GM21737 (cell line): Measurements from ENCODE around the gene DCTN3.

Experiments
- ATAC-seq: cut with Tn5 transposase; IDR thresholded peaks from one replicate; pipeline ENCODE4 v1.9.1; 2021; ENCODE audit warnings: mild to moderate bottlenecking, moderate library complexity; ENCODE audit not compliant: unreplicated experiment

The DCTN3 gene

GRCh38 chr9:34624475-34625185, 4.3 kb upstream of the DCTN3 start:
- no peak for ATAC-seq

DNA sequence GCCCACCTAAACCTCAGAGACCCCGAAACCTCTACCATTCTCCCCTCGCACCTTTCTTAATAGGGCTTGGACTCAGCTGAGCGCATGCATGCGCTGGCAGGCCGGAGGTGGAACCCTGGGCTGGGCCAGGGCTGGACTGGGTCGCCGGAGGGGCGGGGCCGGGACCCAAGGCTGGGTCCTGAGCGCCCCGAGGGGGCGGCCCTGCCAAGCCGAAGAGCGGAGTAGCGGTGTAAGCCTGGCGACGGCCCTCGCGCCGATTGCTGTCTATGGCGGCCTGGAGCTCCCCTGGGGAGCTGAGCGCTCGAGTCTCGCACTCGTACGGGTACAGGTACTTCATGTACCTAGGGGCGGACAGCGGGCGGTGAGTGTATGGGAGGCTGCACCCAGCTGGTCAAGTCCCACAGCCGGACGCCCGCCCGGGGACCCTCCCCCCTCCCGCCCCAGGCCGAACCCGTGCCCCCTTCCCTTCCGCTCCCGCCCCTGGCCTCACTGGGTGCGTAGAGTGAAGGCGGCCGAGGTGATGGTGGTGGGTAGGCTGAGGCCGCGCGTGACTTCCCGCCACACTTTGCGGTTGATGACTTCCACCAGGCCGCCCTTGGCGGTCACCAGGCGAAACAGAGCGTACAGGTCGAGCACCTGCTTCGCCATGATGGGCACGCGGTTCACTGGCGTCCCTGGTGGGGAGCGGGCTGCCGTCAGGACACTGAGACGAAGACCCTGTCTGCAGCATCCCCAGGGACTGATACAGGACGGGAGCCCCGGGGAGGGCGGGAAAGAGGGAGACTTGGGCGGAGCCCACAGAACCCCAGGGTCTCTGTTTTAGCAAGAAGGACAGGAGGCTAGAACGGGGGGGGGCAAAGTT, 3.3 kb upstream of the DCTN3 start:
- ATAC-seq, result no peak

GRCh38 chr9:34615132-34615531, 5.2 kb downstream of the DCTN3 start:
- no peak for ATAC-seq

- peak; percentile 50 for ATAC-seq
These were observed 7.4 kb downstream of the DCTN3 start for GRCh38 chr9:34612788-34613390.

DNA sequence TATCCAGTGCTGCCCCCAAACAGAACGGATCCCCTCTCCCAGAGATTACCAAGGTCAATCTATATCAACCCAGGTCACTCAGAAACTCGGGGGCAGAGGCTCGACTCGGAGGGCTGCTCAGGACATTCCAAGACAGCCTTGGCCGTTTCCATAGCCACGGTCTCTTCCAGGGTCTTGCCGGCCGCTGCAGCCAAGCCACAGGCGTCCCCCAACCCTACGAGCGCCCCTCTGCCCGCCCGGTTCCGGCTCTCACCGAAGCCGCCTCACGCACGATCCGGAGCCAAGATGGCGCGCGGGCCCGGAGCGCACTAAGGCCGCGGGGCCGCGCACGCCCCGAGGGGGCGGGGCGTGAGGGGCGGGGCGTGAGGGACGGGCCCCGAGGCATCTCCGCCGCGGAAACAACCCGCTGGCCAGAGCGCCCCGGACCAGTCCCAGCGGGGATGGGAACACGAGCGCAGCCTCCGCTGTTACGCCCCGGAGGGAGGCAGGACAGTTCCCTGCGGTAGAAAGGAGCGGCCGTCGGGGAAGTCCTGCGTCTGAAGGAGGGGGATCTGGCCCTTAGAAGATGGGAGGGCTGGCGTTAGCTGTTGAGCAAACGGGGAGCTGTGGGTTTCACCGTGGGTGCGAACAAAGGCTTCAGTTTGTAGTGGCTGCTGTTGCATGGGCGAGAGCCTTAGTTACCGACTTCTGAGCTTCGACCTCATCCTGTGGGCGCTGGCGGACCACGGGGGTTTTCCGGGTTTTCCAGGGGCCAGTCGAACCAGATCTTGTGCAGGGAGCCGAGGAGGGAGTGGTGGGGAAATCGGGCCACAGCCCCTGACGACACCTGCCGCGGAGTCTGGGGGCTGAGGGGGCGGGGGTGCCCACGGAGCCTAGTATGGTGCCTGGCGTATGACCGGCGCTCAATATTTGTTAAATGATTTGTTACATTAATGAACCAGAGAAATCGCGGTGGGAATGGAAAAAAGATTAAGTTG, 8.2 kb downstream of the DCTN3 start, which contains the start of gene RPP25L:
Gene RPP25L, minus strand, starts transcription at position 287 of the 977 bp plus-strand sequence. CDS start 801 bp downstream, outside the sequence.
- ATAC-seq, result peak; percentile 84

DNA sequence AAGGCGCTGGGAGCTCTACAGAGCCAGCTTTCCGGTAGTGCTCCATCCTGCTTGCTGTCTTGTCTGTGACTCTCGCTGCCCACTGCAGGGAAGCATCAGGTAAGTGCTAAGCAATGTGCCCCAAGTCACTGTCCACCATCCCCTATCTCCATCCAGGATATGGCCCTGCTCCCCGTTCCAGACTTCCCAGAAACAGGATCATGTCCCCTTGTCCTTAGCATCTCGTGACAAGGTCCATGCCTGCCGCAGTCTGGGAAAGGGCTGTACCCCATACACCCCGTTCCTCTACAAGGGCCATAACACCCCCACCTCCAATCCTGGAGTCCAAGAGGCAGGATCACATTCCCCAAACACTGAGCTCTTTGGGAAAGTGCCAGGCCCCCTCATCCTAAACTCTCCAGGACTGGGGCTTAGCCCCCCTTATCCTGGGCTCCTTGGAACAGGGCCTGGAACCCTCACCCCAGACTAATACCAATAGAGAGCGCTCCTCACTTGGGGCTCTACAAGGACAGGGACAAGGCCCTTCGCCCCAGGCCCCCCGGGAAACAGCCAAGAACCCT, 9.0 kb downstream of the DCTN3 start:
- ATAC-seq, result peak; percentile 10

DNA sequence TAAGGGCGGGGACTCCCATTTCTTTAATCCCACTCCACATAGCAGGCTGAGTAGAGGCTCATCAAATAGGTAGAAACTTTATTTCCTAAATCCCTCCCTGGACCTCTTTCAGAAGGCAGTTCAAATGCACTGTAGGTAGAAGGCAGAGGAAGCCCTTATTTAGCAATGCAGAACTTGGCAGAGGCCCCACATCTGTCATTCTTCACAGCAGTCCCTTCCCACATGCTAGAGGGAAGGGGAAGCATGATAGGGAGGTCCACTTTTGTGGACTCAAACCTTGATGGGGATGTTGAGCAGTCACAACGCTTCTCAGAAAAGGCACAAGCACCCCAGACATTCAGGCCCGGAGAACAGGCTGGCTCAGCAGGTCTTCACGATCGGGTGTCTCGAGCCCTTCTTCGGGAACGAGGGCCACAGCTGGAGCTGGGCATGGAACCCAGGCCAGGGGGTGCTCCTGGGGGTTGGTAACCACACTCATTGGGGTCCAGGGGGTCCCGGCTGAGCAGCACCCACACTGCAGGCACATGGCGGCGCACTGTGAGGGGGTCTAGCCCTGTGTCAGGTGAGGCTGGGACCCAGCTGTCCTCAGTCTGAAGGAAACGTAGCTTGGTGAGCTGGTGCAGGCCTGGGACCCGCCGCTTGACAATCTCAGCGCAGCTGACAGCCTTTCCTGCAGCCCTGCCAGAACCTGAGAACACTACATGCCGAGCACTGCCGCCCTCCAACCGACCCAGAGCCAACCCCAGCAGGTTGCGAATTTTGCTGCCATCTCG, 9.7 kb downstream of the DCTN3 start:
- ATAC-seq, result no peak

- no peak for ATAC-seq
These were observed 13.0 kb downstream of the DCTN3 start for GRCh38 chr9:34607331-34607730.

DNA sequence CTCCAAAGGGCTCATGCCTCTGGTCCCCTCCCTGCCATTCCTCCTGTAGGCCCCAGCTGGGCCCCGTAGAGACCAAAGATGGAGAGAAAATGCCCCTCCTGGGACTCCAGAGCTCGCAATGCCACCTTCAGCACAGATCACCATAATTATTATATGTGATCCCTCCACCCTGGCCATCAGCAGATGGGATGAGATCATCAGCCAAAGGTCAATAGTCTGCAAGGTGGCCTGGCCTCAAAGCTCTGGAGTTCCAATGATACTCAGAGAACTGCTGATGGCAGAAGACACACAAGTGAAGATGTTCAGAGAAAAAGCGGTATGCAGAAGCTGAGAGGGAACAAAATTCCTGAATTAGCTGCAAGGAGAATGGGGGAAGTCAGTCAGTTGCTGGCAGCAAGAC, 13.4 kb downstream of the DCTN3 start:
- no peak for ATAC-seq

DNA sequence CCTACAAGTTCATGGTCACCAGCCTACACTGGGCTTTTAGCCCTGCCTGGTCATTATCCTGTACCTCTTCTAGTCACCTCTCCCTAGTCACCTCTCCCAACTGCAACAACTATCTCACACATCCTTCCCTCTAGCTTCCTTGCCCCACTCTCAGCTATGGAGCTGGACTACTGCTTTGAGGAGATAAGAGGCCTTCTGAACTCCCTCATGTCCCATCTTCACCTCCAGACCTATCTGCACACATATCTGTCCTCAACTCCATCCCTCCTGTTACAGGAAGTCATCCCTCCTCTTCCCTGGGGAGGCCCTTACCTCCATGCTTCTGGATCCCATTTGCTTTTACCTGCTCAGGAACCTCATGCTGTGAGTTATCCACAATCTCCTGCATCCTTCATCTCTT, 14.1 kb downstream of the DCTN3 start:
- ATAC-seq, result no peak

DNA sequence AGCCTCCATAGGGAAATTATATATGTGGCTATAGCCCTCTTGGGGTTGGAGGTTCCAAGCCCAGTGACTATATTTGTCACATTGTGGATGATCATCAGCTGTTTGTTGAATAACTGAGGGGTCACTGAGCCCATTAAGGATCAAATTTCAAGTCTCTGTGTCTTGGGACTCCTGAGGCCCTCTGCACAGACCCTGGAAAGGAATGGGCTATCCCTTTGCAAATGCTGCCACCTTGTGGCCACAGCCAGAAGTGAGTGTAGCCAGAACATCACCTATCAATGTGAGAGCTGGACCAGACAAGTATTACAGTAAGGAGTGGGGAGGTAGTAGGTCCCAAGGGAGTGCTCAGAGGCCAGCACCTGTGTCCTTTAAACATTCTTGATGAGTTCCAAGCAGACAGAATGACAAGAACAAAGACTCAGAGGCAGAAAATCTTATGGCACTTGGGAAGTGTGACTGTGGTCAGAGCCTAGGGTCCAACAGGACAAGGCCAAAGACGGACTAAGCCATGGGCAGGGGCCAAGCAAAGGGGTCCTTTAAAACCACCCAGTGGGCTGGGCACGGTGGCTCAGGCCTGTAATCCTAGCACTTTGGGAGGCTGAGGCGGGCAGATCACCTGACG, 16.6 kb downstream of the DCTN3 start:
- ATAC-seq, result peak; percentile 59

GRCh38 chr9:34601937-34602573, 18.2 kb downstream of the DCTN3 start:
- ATAC-seq, result no peak

DNA sequence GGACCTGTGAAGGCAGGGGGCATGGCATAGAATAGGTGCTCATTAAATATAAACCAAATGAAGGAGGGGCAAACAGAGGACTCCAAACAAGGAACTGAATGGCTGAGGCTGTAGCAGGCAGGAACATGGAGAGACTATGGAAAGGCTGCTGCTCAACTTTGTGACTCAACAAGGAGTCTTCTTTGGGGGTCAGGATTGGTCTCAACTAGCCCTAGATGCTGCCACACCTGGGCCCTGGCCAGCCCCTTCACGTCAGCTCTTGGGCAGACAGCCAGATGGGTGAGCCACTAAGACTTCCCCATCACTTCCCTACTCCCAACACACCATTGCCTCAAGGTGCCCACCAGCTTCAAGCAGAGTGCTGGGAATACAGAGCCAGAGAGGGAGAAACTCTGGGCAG, 19.4 kb downstream of the DCTN3 start:
- ATAC-seq, result no peak

GRCh38 chr9:34599546-34599945, 20.7 kb downstream of the DCTN3 start:
- no peak for ATAC-seq

DNA sequence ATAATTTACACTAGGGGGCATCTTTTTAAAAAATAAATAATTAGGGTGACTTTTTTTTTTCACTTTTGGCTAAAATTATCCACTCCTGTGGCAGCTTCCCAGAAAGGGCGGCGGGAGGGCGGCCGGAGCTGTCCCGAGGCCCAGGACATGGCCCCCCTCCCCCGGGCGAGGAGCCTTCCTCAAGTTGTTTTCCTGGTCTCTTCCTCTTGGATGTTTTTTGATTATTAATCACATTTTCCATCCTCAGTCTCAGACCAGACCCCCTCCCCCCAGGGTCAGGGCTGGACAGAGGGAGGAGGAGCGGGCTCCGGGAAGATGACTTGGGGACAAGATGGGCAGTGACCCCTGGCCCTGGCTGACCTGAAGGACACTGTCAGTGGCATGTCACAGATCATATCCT, 26.1 kb downstream of the DCTN3 start:
- ATAC-seq, result no peak

GRCh38 chr9:34592895-34593601, 27.2 kb downstream of the DCTN3 start:
- no peak for ATAC-seq

DNA sequence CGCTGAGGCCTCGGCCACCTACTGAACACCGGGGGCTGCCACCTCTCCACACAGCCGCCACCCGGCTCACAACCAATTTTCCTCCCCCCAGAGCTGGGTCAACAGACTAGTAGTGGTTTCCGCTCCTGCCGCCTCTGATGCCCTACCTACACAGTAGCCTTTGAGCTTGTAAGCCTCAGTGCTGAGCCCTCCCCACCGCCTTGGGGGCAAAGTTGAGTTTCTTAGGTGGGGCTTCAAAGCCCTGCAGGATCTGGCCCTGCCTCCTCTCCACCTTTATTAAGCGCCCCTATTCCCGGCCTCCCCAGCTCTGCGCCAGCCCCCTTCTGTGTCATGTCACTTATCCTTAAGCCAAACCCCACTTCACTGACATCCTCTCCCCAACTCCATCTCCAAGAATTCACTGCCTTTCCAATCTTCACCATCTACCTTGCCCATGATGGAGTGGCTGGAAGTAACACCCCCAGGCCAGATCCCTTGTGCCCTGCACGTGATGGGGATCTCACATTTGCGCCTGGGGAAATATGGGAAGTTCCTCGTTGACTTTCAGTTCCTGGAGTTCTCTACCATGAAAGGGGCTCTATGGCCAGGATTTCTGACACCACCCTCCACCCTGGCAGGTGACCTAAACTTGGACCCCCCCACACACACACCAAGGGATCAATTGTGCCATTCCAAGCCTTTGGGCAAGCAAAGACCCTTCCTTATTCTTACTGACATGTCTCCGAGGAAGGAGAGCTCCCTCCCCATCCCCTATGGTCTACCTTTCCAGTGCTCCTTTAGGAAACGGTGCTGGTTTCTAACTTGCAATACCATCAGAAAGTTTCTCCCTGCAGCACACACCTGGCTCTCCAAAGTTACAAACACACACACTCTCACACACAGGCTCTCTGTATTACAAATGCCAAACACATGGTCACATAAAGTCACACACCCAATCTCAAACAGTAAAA, 28.1 kb downstream of the DCTN3 start:
- ATAC-seq, result no peak
